Activated naive CD8-positive, alpha-beta T cell treated with anti-CD3 and anti-CD28 coated beads, Interleukin-2, amount 50 U/mL, for 16 hours (primary cell): ENCODE data around the gene NLRP9.

Experiments
- DNase-seq: peaks from one replicate; pipeline ENCODE4 v3.0.0-alpha.2; 2020; ENCODE audit warnings: low read depth, low spot score

Gene NLRP9

DNA sequence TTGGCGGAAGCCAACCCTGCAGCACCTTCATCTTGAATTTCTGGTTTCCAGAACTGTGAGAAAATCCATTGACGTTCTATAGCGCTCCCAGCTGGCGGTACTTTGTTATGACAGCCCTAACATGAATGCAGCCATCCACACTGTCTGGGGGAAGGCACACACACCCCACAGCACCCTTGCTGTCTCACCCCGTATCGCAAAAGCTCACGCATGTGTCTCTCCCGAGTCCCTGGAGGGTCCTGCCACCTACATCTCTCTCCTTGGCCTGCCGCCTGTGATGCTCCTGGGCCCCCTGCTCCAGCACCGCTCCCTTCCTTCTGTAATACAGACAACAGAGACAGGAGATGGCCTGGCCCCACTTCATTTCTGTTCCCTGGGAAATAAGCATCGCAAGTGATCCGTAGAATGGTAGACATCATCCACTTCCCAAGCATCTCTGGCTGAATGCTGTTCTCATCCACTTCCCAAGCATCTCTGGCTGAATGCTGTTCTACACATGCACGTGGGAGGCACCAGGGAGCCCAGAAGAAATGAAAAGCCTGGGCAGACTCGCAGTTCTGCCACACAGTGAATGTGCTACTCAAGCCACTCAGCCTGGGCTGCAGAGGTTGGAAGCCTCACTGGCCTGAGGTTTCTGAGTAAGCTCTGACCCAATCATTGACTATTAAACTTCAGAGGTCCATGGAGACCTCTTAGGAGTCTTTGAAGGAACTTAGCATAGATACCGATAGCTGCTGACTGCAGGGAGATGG, 33.5 kb downstream of the NLRP9 start:
- DNase-seq = no peak

DNA sequence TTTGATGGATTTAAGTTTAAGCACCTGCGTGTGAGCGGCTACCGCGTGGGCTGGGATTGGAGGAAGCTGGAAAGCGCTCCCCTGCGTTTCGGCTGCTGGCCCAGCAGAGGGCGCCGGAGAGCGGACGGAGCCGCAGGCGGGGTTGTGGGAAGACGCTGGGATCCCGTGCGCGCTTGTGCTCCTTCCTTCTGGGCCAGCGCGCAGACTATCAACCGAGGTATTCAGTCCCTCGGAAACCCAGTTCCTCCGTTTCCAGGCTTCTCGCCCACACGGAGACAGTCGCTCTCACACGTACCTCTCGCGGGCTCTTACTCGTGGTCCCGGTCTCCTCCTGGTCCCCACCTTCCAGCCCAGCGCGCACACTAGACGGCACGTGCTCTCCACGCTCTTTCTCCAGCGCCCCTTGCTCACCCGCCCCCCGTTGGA, 34.4 kb downstream of the NLRP9 start:
- DNase-seq = no peak

DNA sequence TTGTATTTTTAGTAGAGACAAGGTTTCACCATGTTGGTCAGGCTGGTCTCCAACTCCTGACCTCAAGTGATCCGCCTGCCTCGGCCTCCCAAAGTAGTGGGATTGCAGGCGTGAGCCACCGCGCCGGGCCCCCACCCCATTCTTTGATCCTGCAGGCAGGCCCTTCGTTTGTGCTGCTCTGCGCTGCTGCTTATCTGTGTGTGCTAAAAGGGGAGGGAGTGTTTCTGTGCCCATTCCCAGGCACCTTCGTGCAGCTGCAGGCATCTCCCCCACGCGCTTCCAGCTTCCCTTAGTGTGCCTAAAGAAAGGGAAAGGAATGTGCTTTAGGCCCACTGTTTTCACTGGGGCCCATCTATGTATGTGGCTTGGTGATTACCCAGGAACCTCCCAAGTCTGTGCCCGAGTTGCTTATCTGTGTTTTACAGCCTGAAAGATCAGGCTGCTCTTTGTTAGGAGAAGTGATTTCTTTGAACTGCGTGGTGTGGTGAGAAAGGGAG, 36.0 kb downstream of the NLRP9 start:
- DNase-seq = no peak

GRCh38 chr19:55700813-55701212, 37.4 kb downstream of the NLRP9 start:
- no peak for DNase-seq

GRCh38 chr19:55699221-55699620, 39.0 kb downstream of the NLRP9 start:
- DNase-seq = no peak

GRCh38 chr19:55698256-55698655, 39.9 kb downstream of the NLRP9 start:
- no peak for DNase-seq

- no peak for DNase-seq
Observed at GRCh38 chr19:55697698-55698097, 40.5 kb downstream of the NLRP9 start.

GRCh38 chr19:55697069-55697440, 41.1 kb downstream of the NLRP9 start:
- no peak for DNase-seq

- no peak for DNase-seq
Observed at GRCh38 chr19:55696301-55697068, 41.7 kb downstream of the NLRP9 start.

DNA sequence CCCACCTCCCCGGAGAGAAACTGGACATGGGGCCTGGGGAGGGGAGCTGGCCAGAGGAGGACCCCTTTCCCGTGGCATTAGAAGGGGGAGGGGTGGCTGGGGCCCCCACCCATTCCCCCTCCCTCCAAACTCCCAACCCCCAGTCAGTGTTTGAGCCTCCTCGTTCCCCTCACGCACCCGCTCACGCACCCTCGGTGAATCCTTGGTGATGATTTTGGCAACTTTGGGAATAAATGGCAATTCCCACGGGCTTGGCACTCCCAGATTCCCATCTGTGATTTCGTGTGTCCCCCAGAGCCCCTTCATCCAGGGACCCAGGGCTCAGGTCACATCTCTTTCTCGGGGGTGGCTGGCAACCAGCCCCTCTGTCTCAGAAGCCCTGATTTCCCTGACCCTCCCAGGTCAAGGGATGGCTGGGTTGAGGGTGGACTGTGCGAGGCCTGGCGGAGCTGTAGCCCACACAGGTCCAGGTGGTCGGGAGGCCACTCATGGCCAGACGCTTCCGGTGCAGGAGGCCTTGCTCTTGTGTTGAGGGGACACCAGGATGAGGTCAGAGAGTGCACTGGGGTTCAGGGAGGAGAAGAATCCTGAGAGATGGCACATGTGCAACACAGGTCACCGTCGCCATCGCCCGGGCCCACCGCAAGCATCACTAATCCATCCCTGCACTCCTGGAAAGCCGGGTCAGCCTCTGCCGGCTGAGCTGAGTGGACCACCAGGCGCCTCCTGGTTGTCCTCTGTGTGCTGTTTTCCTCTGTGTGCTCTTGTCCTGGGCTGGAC, 42.5 kb downstream of the NLRP9 start:
- DNase-seq = no peak

DNA sequence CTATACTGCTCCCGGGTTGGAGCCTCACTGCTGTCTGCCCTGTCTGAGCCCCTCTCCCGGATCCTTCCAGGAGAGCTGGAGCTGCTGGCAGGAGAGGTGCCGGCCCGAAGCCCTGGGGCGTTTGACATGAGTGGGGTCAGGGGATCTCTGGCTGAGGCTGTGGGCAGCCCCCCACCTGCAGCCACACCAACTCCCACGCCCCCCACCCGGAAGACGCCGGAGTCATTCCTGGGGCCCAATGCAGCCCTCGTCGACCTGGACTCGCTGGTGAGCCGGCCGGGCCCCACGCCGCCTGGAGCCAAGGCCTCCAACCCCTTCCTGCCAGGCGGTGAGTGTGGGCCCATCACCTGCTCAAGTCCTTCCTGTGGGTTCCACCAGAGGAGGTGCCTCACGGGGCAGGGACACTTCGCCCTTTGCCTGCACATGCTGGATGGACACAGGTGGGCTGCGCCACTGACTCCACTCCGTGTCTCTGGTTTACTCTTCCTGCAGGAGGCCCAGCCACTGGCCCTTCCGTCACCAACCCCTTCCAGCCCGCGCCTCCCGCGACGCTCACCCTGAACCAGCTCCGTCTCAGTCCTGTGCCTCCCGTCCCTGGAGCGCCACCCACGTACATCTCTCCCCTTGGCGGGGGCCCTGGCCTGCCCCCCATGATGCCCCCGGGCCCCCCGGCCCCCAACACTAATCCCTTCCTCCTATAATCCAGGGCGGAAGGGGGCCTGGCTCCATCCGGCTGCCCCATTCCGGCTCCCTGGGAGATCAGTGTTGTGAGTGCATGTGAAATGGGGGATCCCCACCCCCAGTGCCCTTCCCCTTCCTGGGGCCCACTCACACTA, 43.3 kb downstream of the NLRP9 start:
- no peak for DNase-seq

- DNase-seq = no peak
Observed at GRCh38 chr19:55694241-55694655, 44.0 kb downstream of the NLRP9 start.

GRCh38 chr19:55693336-55693974, 44.7 kb downstream of the NLRP9 start:
- no peak for DNase-seq

- DNase-seq = no peak
Observed at GRCh38 chr19:55692681-55693081, 45.5 kb downstream of the NLRP9 start.

GRCh38 chr19:55691561-55692481, 46.4 kb downstream of the NLRP9 start:
- DNase-seq = no peak

- DNase-seq = no peak
Observed at GRCh38 chr19:55690769-55691545, 47.2 kb downstream of the NLRP9 start.

DNA sequence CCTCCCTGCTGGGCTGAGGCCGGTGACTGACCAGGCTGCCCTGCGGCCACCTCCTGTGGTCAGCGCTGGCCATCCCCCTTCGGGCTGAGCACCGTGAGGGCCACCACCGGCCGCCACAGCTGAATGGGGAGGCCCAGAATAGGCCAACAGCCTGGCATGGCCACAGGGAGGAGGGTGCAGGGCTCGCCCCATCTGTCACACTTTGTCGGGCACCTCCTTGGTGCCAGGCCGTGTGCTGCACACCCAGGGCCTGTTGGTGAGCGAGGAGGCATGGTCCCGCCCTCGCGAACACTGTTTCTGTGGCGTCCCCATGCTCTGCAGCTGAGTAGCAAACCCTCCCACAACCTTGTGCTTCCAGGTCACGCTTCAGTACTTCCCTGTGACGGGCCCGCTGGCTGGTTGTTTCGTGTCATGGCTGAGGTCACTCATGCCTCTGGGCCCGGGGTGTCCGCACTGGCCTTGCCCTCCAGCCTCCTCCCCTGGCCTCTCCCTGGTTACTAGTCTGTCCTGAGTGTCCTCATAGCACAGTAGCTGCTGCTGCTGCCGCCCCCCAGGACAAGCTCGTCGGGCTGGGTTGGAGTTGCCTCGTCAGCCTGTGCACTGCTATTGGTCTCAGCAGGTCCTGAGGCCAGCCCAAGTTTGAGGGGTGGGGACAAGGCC, 48.0 kb downstream of the NLRP9 start:
- no peak for DNase-seq

- no peak for DNase-seq
Observed at GRCh38 chr19:55689411-55690108, 48.6 kb downstream of the NLRP9 start.
